ENCODE data around the gene BTN1A1. TPM values are rescaled to one million over a fixed set of nuclear protein-coding genes. Genes with fewer than 3 reads are reported as not detected.

Gene BTN1A1
- polyA plus RNA-seq, 3 donors, result not detected

DNA sequence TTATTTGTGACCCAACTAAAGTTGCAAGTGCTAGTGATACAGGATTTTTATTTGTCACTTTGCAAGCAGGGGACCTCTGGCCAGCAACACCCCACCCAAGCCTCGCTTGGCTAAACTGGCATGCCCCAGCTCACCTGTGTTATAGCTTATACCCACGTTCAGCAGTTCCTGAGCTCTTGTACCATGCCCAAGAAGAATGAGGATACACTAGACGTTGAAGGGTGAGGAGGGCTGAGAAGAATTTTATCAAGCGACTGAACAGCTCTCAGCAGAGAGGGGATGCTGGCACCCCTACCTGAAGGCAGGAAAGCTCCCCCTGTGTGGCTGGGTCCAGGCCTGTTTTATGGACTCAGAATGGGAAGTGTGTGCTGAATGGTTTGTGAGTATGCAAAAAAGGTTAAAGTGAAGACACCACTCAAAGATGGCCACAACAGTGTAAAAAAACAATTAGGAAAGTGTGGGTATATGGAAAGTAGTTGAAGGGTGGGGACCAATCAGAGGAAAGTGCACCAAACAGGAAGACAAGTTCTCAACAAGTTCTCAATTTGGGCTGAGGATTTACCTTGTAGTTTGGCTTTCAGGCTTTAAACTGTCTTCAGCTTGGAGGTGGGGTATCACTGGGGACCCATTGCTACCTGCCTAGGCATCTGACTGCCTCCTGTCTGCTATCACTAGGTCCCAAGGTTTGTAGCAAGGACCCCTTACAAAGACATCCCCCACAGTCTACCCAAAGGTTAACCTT, 27.4 kb upstream of the BTN1A1 start:
- H3K4me3 ChIP-seq (replicated peaks in 1 of 3; ENCODE audit: low read depth in 2 of 3, low read length in 3 of 3), result peak overlapping the region in 2 of 3 experiments; percentile 74 to 98

DNA sequence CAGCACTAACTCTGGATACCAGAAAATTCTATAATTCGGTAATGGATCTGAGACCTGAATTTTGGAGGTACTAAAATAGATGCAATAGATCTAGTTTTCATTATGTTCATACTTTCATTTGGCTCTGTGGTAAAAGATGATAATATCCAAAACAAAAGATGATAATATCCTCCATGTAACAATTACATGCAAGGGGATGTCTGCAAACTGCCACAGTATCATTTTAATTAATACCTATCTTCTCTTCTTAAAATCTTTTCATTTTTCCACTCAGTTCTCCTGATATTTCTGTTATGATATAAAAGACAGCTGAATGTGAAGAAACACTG, 26.7 kb upstream of the BTN1A1 start:
- Histone ChIP-seq H4K20me1 (ENCODE audit: insufficient read depth, low read length) (no peaks in the 10 kb centered on the region), H2AFZ (ENCODE audit: insufficient read depth, low read depth, low read length, poor library complexity, severe bottlenecking) (peak overlapping the region; percentile 75), H3K9me3 (replicated peaks in 1 of 2; ENCODE audit: control insufficient read depth in 1 of 2, insufficient read depth in 1 of 2, low read length in 2 of 2) (peaks cover 0 to 3% of the 10 kb centered on the region in 2 donors), H3K27ac (ENCODE audit: low read depth in 1 of 2, low read length in 2 of 2) (peak overlapping the region; percentile 73 to 87), H3K4me3 (replicated peaks in 1 of 3; ENCODE audit: low read depth in 2 of 3, low read length in 3 of 3) (peak overlapping the region; percentile 47 to 98 (median 74)), H3K27me3 (ENCODE audit: control insufficient read depth in 2 of 2, insufficient read depth in 2 of 2, low read length in 2 of 2) (no peaks in the 10 kb centered on the region), H3K9ac (ENCODE audit: insufficient read depth, low read length, poor library complexity, severe bottlenecking) (peak overlapping the region; percentile 58), H3K79me2 (ENCODE audit: insufficient read depth, low read length) (peaks cover 17% of the 10 kb centered on the region), H3K4me2 (replicated peaks; ENCODE audit: extremely low read depth, low read length, poor library complexity, severe bottlenecking) (peak overlapping the region; percentile 76), H3K4me1 (ENCODE audit: control insufficient read depth in 1 of 2, insufficient read depth in 2 of 2, low read length in 2 of 2) (peaks cover 59 to 63% of the 10 kb centered on the region in 2 donors), H3K36me3 (replicated peaks in 1 of 2; ENCODE audit: control insufficient read depth in 1 of 2, insufficient read depth in 2 of 2, low read length in 2 of 2) (peaks cover 9 to 16% of the 10 kb centered on the region in 2 donors)
- Mint-ChIP-seq H3K36me3 (peaks cover 16 to 18% of the 10 kb centered on the region in 2 donors), H3K9me3 (peaks cover 4 to 10% (median 6%) of the 10 kb centered on the region in 7 donors), H3K4me1 (peaks cover 61% of the 10 kb centered on the region), H3K4me3 (peak overlapping the region; percentile 85 to 94), H3K27me3 (ENCODE audit: low read depth in 3 of 3) (no peaks in the 10 kb centered on the region), H3K27ac (peak overlapping the region; percentile 97 to 100 (median 99))
- TF ChIP-seq, protein P1, sequence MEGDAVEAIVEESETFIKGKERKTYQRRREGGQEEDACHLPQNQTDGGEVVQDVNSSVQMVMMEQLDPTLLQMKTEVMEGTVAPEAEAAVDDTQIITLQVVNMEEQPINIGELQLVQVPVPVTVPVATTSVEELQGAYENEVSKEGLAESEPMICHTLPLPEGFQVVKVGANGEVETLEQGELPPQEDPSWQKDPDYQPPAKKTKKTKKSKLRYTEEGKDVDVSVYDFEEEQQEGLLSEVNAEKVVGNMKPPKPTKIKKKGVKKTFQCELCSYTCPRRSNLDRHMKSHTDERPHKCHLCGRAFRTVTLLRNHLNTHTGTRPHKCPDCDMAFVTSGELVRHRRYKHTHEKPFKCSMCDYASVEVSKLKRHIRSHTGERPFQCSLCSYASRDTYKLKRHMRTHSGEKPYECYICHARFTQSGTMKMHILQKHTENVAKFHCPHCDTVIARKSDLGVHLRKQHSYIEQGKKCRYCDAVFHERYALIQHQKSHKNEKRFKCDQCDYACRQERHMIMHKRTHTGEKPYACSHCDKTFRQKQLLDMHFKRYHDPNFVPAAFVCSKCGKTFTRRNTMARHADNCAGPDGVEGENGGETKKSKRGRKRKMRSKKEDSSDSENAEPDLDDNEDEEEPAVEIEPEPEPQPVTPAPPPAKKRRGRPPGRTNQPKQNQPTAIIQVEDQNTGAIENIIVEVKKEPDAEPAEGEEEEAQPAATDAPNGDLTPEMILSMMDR (IDR thresholded peaks at IDR 0.05), result no peak
- no peak for DNase-seq
- no CpG with 5 or more reads among the region's 1 CpG for WGBS (ENCODE audit: insufficient coverage)
- intact Hi-C loops (cut with micrococcal nuclease), result no loop called here

More for the DNA sequence above, 27.4 kb upstream of the BTN1A1 start:
- peaks cover 4 to 10% (median 6%) of the 10 kb centered on the region in 7 donors for H3K9me3 Mint-ChIP-seq
- Histone ChIP-seq H3K27me3 (ENCODE audit: control insufficient read depth in 2 of 2, insufficient read depth in 2 of 2, low read length in 2 of 2) (no peaks in the 10 kb centered on the region), H3K9ac (ENCODE audit: insufficient read depth, low read length, poor library complexity, severe bottlenecking) (peak overlapping the region; percentile 58), H4K20me1 (ENCODE audit: insufficient read depth, low read length) (no peaks in the 10 kb centered on the region), H3K4me1 (ENCODE audit: control insufficient read depth in 1 of 2, insufficient read depth in 2 of 2, low read length in 2 of 2) (peaks cover 53 to 56% of the 10 kb centered on the region in 2 donors), H3K4me2 (replicated peaks; ENCODE audit: extremely low read depth, low read length, poor library complexity, severe bottlenecking) (peak overlapping the region; percentile 76), H3K36me3 (replicated peaks in 1 of 2; ENCODE audit: control insufficient read depth in 1 of 2, insufficient read depth in 2 of 2, low read length in 2 of 2) (peaks cover 16 to 23% of the 10 kb centered on the region in 2 donors), H2AFZ (ENCODE audit: insufficient read depth, low read depth, low read length, poor library complexity, severe bottlenecking) (peak overlapping the region; percentile 75), H3K27ac (ENCODE audit: low read depth in 1 of 2, low read length in 2 of 2) (peak overlapping the region; percentile 68 to 87), H3K9me3 (replicated peaks in 1 of 2; ENCODE audit: control insufficient read depth in 1 of 2, insufficient read depth in 1 of 2, low read length in 2 of 2) (peaks cover 0 to 3% of the 10 kb centered on the region in 2 donors), H3K79me2 (ENCODE audit: insufficient read depth, low read length) (peaks cover 17% of the 10 kb centered on the region)
- intact Hi-C loops (cut with micrococcal nuclease), result no loop called here
- H3K27ac Mint-ChIP-seq, result peak overlapping the region; percentile 97 to 100 (median 99)
- 100% methylated on average over 2 of the region's 4 CpGs for WGBS (ENCODE audit: insufficient coverage)
- TF ChIP-seq, protein P1 (IDR thresholded peaks at IDR 0.05), result no peak
- peak; percentile 44 to 54 (median 46) for DNase-seq
- H3K36me3 Mint-ChIP-seq, result peaks cover 23 to 25% of the 10 kb centered on the region in 2 donors
- H3K4me1 Mint-ChIP-seq, result peaks cover 58% of the 10 kb centered on the region
- H3K4me3 Mint-ChIP-seq, result peak overlapping the region; percentile 65 to 85
- no peaks in the 10 kb centered on the region for H3K27me3 Mint-ChIP-seq (ENCODE audit: low read depth in 3 of 3)

Measured in CD14-positive monocyte (primary cell).